ENCODE results near the gene ZNF558.

GRCh38 chr19:8827277-8827676 is 4.8 kb downstream of the ZNF558 start:
- TF ChIP-seq EZH2 (IDR thresholded peaks at IDR 0.05; ENCODE audit: low read depth) (no peak), CTCF (conservative IDR thresholded peaks at IDR 0.05) (no peak)

Measured in PC-9 (cell line).